T-helper 1 cell treated with Interleukin-12 subunit alpha and Interleukin-12 subunit beta and Interleukin-4 antibody, amounts not matched to agents 30 μg/mL and 1 μg/mL, for 36 hours (primary cell): ENCODE data around the gene RDH16.
"Not testable (repeated sequence)": the region's sequence is repeated elsewhere in the genome, so short reads cannot be mapped to it uniquely, and the experiment has no call there.

ENCODE experiments used
- H3K27ac Mint-ChIP-seq: one replicate; pipeline ENCODE4 v1.8.0; 2021; ENCODE audit warnings: mild to moderate bottlenecking, mixed read lengths
- H3K27me3 Mint-ChIP-seq: one replicate; pipeline ENCODE4 v1.8.0; 2021; ENCODE audit warnings: low read depth, mixed read lengths
- H3K36me3 Mint-ChIP-seq: one replicate; pipeline ENCODE4 v1.8.0; 2021; ENCODE audit warnings: low read depth, mixed read lengths
- H3K4me1 Mint-ChIP-seq: one replicate; pipeline ENCODE4 v1.8.0; 2021; ENCODE audit warnings: low read depth, mixed read lengths
- H3K4me3 Mint-ChIP-seq: one replicate; pipeline ENCODE4 v1.8.0; 2021; ENCODE audit warnings: mild to moderate bottlenecking, moderate library complexity, mixed read lengths
- H3K9me3 Mint-ChIP-seq: one replicate; pipeline ENCODE4 v1.8.0; 2021; ENCODE audit warnings: mixed read lengths

Gene RDH16

GRCh38 chr12:56930241-56930640 is 27.2 kb downstream of the RDH16 start:
- no peaks in the 10 kb centered on the region for H3K36me3 Mint-ChIP-seq
- H3K27ac Mint-ChIP-seq = no peak overlapping the region
- no peak overlapping the region for H3K4me3 Mint-ChIP-seq
- no peaks in the 10 kb centered on the region for H3K9me3 Mint-ChIP-seq
- H3K4me1 Mint-ChIP-seq = peaks cover 6% of the 10 kb centered on the region
- peaks cover 13% of the 10 kb centered on the region for H3K27me3 Mint-ChIP-seq

GRCh38 chr12:56929780-56930179 is 27.6 kb downstream of the RDH16 start:
- H3K27me3 Mint-ChIP-seq = peaks cover 13% of the 10 kb centered on the region
- H3K4me1 Mint-ChIP-seq = peaks cover 4% of the 10 kb centered on the region
- H3K4me3 Mint-ChIP-seq = no peak overlapping the region
- H3K27ac Mint-ChIP-seq = no peak overlapping the region
- no peaks in the 10 kb centered on the region for H3K9me3 Mint-ChIP-seq
- no peaks in the 10 kb centered on the region for H3K36me3 Mint-ChIP-seq

GRCh38 chr12:56928262-56928661 is 29.1 kb downstream of the RDH16 start:
- Mint-ChIP-seq H3K4me1 (peaks cover 4% of the 10 kb centered on the region), H3K27ac (no peak overlapping the region), H3K9me3 (no peaks in the 10 kb centered on the region), H3K27me3 (peaks cover 13% of the 10 kb centered on the region), H3K4me3 (no peak overlapping the region), H3K36me3 (no peaks in the 10 kb centered on the region)

- Mint-ChIP-seq H3K4me1 (peaks cover 4% of the 10 kb centered on the region), H3K27ac (no peak overlapping the region), H3K36me3 (no peaks in the 10 kb centered on the region), H3K4me3 (no peak overlapping the region), H3K27me3 (peaks cover 13% of the 10 kb centered on the region), H3K9me3 (no peaks in the 10 kb centered on the region)
These were observed 30.1 kb downstream of the RDH16 start for GRCh38 chr12:56927281-56927680.

GRCh38 chr12:56922031-56922430 is 35.4 kb downstream of the RDH16 start:
- Mint-ChIP-seq H3K27ac (no peak overlapping the region), H3K4me3 (no peak overlapping the region), H3K27me3 (peaks cover 10% of the 10 kb centered on the region), H3K4me1 (no peaks in the 10 kb centered on the region), H3K36me3 (no peaks in the 10 kb centered on the region), H3K9me3 (peaks cover 7% of the 10 kb centered on the region)

- Mint-ChIP-seq H3K4me3 (no peak overlapping the region), H3K27ac (no peak overlapping the region), H3K4me1 (no peaks in the 10 kb centered on the region), H3K27me3 (peaks cover 11% of the 10 kb centered on the region), H3K9me3 (peaks cover 7% of the 10 kb centered on the region), H3K36me3 (no peaks in the 10 kb centered on the region)
These were observed 36.1 kb downstream of the RDH16 start for GRCh38 chr12:56921346-56921745.

- not testable (repeated sequence) for H3K27me3 Mint-ChIP-seq, H3K36me3 Mint-ChIP-seq, H3K4me3 Mint-ChIP-seq, H3K27ac Mint-ChIP-seq, H3K4me1 Mint-ChIP-seq, H3K9me3 Mint-ChIP-seq
These were observed 39.3 kb downstream of the RDH16 start for GRCh38 chr12:56918139-56918538.

- H3K4me1 Mint-ChIP-seq = no peaks in the 10 kb centered on the region
- no peak overlapping the region for H3K27ac Mint-ChIP-seq
- no peak overlapping the region for H3K4me3 Mint-ChIP-seq
- peaks cover 11% of the 10 kb centered on the region for H3K27me3 Mint-ChIP-seq
- no peaks in the 10 kb centered on the region for H3K36me3 Mint-ChIP-seq
- peaks cover 8% of the 10 kb centered on the region for H3K9me3 Mint-ChIP-seq
These were observed 40.4 kb downstream of the RDH16 start for GRCh38 chr12:56916996-56917333.

GRCh38 chr12:56916296-56916995 is 41.0 kb downstream of the RDH16 start:
- Mint-ChIP-seq H3K36me3 (no peaks in the 10 kb centered on the region), H3K27ac (no peak overlapping the region), H3K9me3 (peaks cover 11% of the 10 kb centered on the region), H3K4me1 (no peaks in the 10 kb centered on the region), H3K27me3 (peaks cover 13% of the 10 kb centered on the region), H3K4me3 (no peak overlapping the region)

- H3K27me3 Mint-ChIP-seq = peaks cover 13% of the 10 kb centered on the region
- peaks cover 18% of the 10 kb centered on the region for H3K9me3 Mint-ChIP-seq
- H3K4me3 Mint-ChIP-seq = no peak overlapping the region
- H3K27ac Mint-ChIP-seq = no peak overlapping the region
- H3K4me1 Mint-ChIP-seq = no peaks in the 10 kb centered on the region
- no peaks in the 10 kb centered on the region for H3K36me3 Mint-ChIP-seq
These were observed 42.7 kb downstream of the RDH16 start for GRCh38 chr12:56914724-56915123.

- no peak overlapping the region for H3K27ac Mint-ChIP-seq
- no peak overlapping the region for H3K4me3 Mint-ChIP-seq
- no peaks in the 10 kb centered on the region for H3K36me3 Mint-ChIP-seq
- H3K9me3 Mint-ChIP-seq = peaks cover 23% of the 10 kb centered on the region
- peaks cover 13% of the 10 kb centered on the region for H3K27me3 Mint-ChIP-seq
- no peaks in the 10 kb centered on the region for H3K4me1 Mint-ChIP-seq
These were observed 43.2 kb downstream of the RDH16 start for GRCh38 chr12:56914256-56914655.

GRCh38 chr12:56909403-56909802 is 48.0 kb downstream of the RDH16 start:
- not testable (repeated sequence) for H3K27me3 Mint-ChIP-seq, H3K36me3 Mint-ChIP-seq, H3K4me3 Mint-ChIP-seq, H3K4me1 Mint-ChIP-seq, H3K27ac Mint-ChIP-seq
- peaks cover 23% of the 10 kb centered on the region for H3K9me3 Mint-ChIP-seq

GRCh38 chr12:56908136-56908535 is 49.3 kb downstream of the RDH16 start:
- Mint-ChIP-seq H3K4me1 (no peaks in the 10 kb centered on the region), H3K27ac (no peak overlapping the region), H3K27me3 (peaks cover 4% of the 10 kb centered on the region), H3K36me3 (no peaks in the 10 kb centered on the region), H3K9me3 (peaks cover 23% of the 10 kb centered on the region), H3K4me3 (no peak overlapping the region)

- Mint-ChIP-seq H3K27ac (no peak overlapping the region), H3K36me3 (no peaks in the 10 kb centered on the region), H3K4me3 (no peak overlapping the region), H3K9me3 (peaks cover 27% of the 10 kb centered on the region), H3K4me1 (no peaks in the 10 kb centered on the region), H3K27me3 (no peaks in the 10 kb centered on the region)
These were observed 51.6 kb downstream of the RDH16 start for GRCh38 chr12:56905852-56906251.

- H3K27ac Mint-ChIP-seq = no peak overlapping the region
- no peaks in the 10 kb centered on the region for H3K27me3 Mint-ChIP-seq
- H3K36me3 Mint-ChIP-seq = peaks cover 2% of the 10 kb centered on the region
- H3K4me1 Mint-ChIP-seq = no peaks in the 10 kb centered on the region
- H3K4me3 Mint-ChIP-seq = no peak overlapping the region
- peaks cover 24% of the 10 kb centered on the region for H3K9me3 Mint-ChIP-seq
These were observed 54.0 kb downstream of the RDH16 start for GRCh38 chr12:56903374-56903773.
